ENCODE results near the gene AFAP1.

DNA sequence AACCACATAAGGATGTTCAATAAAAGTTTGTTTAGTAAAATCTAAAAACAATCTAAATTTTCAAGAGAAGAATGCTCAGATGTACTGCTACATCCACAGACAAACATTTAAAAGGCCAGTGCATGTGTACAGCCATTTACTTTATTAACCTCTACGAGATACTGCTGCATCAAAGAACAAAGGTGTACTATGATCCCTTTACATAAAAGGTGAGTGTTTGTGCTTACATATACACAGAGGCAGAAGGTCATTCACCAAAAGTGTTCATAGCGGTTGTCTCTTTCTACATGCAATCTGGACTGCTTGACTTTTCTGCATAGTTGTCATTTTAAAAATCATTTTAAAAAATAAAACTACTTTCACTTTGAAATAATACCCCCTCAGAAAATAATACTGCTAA is 81.7 kb downstream of the AFAP1 start:
- no peak for TF ChIP-seq SMAD4 (CRISPR knock-in tag; IDR thresholded peaks at IDR 0.05)
- TF ChIP-seq CREM (CRISPR knock-in tag; IDR thresholded peaks at IDR 0.05), result no peak
- TF ChIP-seq, protein P1, sequence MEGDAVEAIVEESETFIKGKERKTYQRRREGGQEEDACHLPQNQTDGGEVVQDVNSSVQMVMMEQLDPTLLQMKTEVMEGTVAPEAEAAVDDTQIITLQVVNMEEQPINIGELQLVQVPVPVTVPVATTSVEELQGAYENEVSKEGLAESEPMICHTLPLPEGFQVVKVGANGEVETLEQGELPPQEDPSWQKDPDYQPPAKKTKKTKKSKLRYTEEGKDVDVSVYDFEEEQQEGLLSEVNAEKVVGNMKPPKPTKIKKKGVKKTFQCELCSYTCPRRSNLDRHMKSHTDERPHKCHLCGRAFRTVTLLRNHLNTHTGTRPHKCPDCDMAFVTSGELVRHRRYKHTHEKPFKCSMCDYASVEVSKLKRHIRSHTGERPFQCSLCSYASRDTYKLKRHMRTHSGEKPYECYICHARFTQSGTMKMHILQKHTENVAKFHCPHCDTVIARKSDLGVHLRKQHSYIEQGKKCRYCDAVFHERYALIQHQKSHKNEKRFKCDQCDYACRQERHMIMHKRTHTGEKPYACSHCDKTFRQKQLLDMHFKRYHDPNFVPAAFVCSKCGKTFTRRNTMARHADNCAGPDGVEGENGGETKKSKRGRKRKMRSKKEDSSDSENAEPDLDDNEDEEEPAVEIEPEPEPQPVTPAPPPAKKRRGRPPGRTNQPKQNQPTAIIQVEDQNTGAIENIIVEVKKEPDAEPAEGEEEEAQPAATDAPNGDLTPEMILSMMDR (IDR thresholded peaks at IDR 0.05), result no peak
- TF ChIP-seq, protein P2, sequence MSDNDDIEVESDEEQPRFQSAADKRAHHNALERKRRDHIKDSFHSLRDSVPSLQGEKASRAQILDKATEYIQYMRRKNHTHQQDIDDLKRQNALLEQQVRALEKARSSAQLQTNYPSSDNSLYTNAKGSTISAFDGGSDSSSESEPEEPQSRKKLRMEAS (CRISPR knock-in tag; IDR thresholded peaks at IDR 0.05), result no peak
- TF ChIP-seq JUN (CRISPR knock-in tag; IDR thresholded peaks at IDR 0.05), result no peak
- TF ChIP-seq FOXK1 (CRISPR knock-in tag; IDR thresholded peaks at IDR 0.05), result no peak
- no peak for TF ChIP-seq FOXP4 (CRISPR knock-in tag; IDR thresholded peaks at IDR 0.05)
- TF ChIP-seq USF1 (CRISPR knock-in tag; IDR thresholded peaks at IDR 0.05), result no peak
- TF ChIP-seq ZBTB21 (CRISPR knock-in tag; IDR thresholded peaks at IDR 0.05; ENCODE audit: borderline replicate concordance), result no peak
- no peak for TF ChIP-seq CREB1 (CRISPR knock-in tag; IDR thresholded peaks at IDR 0.05)
- TF ChIP-seq PRRX2 (CRISPR knock-in tag; IDR thresholded peaks at IDR 0.05), result no peak
- TF ChIP-seq ZNF121 (CRISPR knock-in tag; IDR thresholded peaks at IDR 0.05), result no peak
- no peak for TF ChIP-seq NFYB (CRISPR knock-in tag; conservative IDR thresholded peaks at IDR 0.05; ENCODE audit: low read depth)
- no peak for TF ChIP-seq IRF2 (CRISPR knock-in tag; IDR thresholded peaks at IDR 0.05; ENCODE audit: borderline replicate concordance, low read depth)
